K562 (cell line): Measurements from ENCODE around the gene RPRD1B. TPM values are rescaled to one million over a fixed set of nuclear protein-coding genes. Genes with fewer than 3 reads are reported as not detected.

Experiments
- ADNP ChIP-seq: fragments of 200-800 bp; sonication (Bioruptor generic); IDR thresholded peaks from 2 replicates; pipeline ENCODE4 v1.6.1; 2016; ENCODE audit warnings: missing genetic modification characterization, missing compliant biosample characterization
- BACH1 ChIP-seq: fragments of 200-800 bp; sonication (Bioruptor generic); IDR thresholded peaks from 2 replicates; pipeline ENCODE4 v1.6.1; 2016; ENCODE audit warnings: missing genetic modification characterization, missing compliant biosample characterization
- CXXC5 ChIP-seq: fragments of 250-450 bp; sonication (Bioruptor Pico); IDR thresholded peaks from 2 replicates; pipeline ENCODE4 v1.8.0; 2022; ENCODE audit warnings: inconsistent platforms, mild to moderate bottlenecking, moderate library complexity
- EP300 ChIP-seq: IDR thresholded peaks from 2 replicates; pipeline ENCODE4 v1.6.1; 2012; ENCODE audit warnings: low read length, improper control_type of control experiment
- HNRNPLL ChIP-seq: fragments of 200-400 bp; formaldehyde crosslinking; IDR thresholded peaks from 2 replicates; pipeline ENCODE4 v1.6.1; 2017; ENCODE audit warnings: low read length, low read depth, mild to moderate bottlenecking; ENCODE audit not compliant: poor library complexity, severe bottlenecking
- NFE2 ChIP-seq: IDR thresholded peaks from 2 replicates; pipeline ENCODE4 v1.6.1; 2014; ENCODE audit warnings: antibody characterized with exemption, low read depth
- NR1H2 ChIP-seq: sonication (generic); formaldehyde crosslinking; IDR thresholded peaks from 2 replicates; pipeline ENCODE4 v1.4.0; 2020; ENCODE audit warnings: mild to moderate bottlenecking, missing genetic modification reagents
- NR2F6 ChIP-seq: fragments of 450-650 bp; formaldehyde crosslinking; IDR thresholded peaks from 2 replicates; pipeline ENCODE4 v1.4.0; 2020; ENCODE audit warnings: mild to moderate bottlenecking
- SMAD1 ChIP-seq: fragments of 150-350 bp; IDR thresholded peaks from 2 replicates; pipeline ENCODE4 v1.6.1; 2014; ENCODE audit warnings: low read length, low read depth; ENCODE audit not compliant: partially characterized antibody
- SP1 ChIP-seq: sonication (generic); formaldehyde crosslinking; IDR thresholded peaks from 2 replicates; pipeline ENCODE4 v1.8.1; 2022; ENCODE audit warnings: mild to moderate bottlenecking, missing genetic modification reagents
- YY1 ChIP-seq, 3 experiments: IDR thresholded peaks; 2 replicates each; pipeline ENCODE4 v1.6.1; 2011; ENCODE audit warnings: low read length in 2 of 3, mild to moderate bottlenecking in 2 of 3, moderate library complexity in 2 of 3, borderline replicate concordance in 1 of 3, control low read depth in 1 of 3, low read depth in 1 of 3; ENCODE audit not compliant: insufficient read depth in 3 of 3, insufficient replicate concordance in 2 of 3, control insufficient read depth in 1 of 3, insufficient read length in 1 of 3; ENCODE audit errors: extremely low read depth in 1 of 3
- ZNF197 ChIP-seq: fragments of 200-800 bp; sonication (Bioruptor generic); IDR thresholded peaks from 2 replicates; pipeline ENCODE4 v1.6.1; 2016; ENCODE audit warnings: low read depth, missing genetic modification characterization, missing compliant biosample characterization
- ZNF253 ChIP-seq: fragments of 250-450 bp; sonication (Bioruptor Pico); conservative IDR thresholded peaks from 2 replicates; pipeline ENCODE4 v1.6.1; 2021; ENCODE audit warnings: mild to moderate bottlenecking
- ZNF384 ChIP-seq: IDR thresholded peaks from 2 replicates; pipeline ENCODE4 v1.6.1; 2012; ENCODE audit warnings: low read depth, low read length, improper control_type of control experiment
- ZNF431 ChIP-seq: sonication (generic); formaldehyde crosslinking; IDR thresholded peaks from 2 replicates; pipeline ENCODE4 v1.8.0; 2022; ENCODE audit warnings: mild to moderate bottlenecking, missing genetic modification reagents
- ZNF695 ChIP-seq: fragments of 450-650 bp; formaldehyde crosslinking; IDR thresholded peaks from 2 replicates; pipeline ENCODE4 v1.4.0; 2020; ENCODE audit warnings: mild to moderate bottlenecking, moderate library complexity
- polyA plus RNA-seq, 8 experiments: library from polyadenylated mRNA; depleted of rRNA in 4 of 8; stranded (reverse) in 5 of 8; unstranded in 3 of 8; fragments of >200 nt; fragmentation: Nextera tagmentation in 2 of 8; fragmentation: Illumina TruSeq in 1 of 8; extraction: Ambion mirVana in 2 of 8; extraction: Trizol in 1 of 8; gene quantifications; 2 replicates each; pipeline versions ENCODE4 v1.2.1 to v1.2.3, GENCODE V29; 2011 to 2014; ENCODE audit warnings: inconsistent platforms in 1 of 8, missing spikeins in 1 of 8
- total RNA-seq, 7 experiments: library from RNA; depleted of rRNA in 6 of 7; stranded (reverse); fragments of >200 nt in 6 of 7; fragmentation: Illumina TruSeq in 2 of 7; extraction: Trizol in 2 of 7; gene quantifications; 2 replicates each; pipeline versions ENCODE4 v1.2.1 to v1.2.3, GENCODE V29; 2011 to 2021; ENCODE audit warnings: low replicate concordance in 1 of 7
- TF ChIP-seq, protein P1 (sequence below): sonication (generic); formaldehyde crosslinking; IDR thresholded peaks from 2 replicates; pipeline ENCODE4 v1.5.0; 2020; ENCODE audit warnings: missing genetic modification reagents
- TF ChIP-seq, protein P2 (sequence below): fragments of 450-650 bp; formaldehyde crosslinking; IDR thresholded peaks from 2 replicates; pipeline ENCODE4 v1.4.0; 2020; ENCODE audit warnings: mild to moderate bottlenecking
- TF ChIP-seq, protein P3 (sequence below): sonication (generic); formaldehyde crosslinking; IDR thresholded peaks from 2 replicates; pipeline ENCODE4 v1.9.0; 2022; ENCODE audit warnings: mild to moderate bottlenecking, missing genetic modification reagents
- TF ChIP-seq, protein P4 (sequence below), 2 experiments: fragments of 450-650 bp in 1 of 2; sonication (generic) in 1 of 2; formaldehyde crosslinking; conservative IDR thresholded peaks; 2 replicates each; pipeline versions ENCODE4 v1.4.0 to v1.8.1; 2020 to 2022; ENCODE audit warnings: mild to moderate bottlenecking in 1 of 2, missing genetic modification reagents in 1 of 2
- TF ChIP-seq, protein P5 (sequence below): fragments of 450-650 bp; IDR thresholded peaks from 2 replicates; pipeline ENCODE4 v1.6.1; 2017; ENCODE audit warnings: antibody characterized with exemption, mild to moderate bottlenecking

The RPRD1B gene
- total and polyA plus RNA-seq, 9 of the 15 experiments (the other 6 are each of a cell fraction or from before 2014, with no cell fraction given): 5.5 to 43.0 (median 24.4) TPM

DNA sequence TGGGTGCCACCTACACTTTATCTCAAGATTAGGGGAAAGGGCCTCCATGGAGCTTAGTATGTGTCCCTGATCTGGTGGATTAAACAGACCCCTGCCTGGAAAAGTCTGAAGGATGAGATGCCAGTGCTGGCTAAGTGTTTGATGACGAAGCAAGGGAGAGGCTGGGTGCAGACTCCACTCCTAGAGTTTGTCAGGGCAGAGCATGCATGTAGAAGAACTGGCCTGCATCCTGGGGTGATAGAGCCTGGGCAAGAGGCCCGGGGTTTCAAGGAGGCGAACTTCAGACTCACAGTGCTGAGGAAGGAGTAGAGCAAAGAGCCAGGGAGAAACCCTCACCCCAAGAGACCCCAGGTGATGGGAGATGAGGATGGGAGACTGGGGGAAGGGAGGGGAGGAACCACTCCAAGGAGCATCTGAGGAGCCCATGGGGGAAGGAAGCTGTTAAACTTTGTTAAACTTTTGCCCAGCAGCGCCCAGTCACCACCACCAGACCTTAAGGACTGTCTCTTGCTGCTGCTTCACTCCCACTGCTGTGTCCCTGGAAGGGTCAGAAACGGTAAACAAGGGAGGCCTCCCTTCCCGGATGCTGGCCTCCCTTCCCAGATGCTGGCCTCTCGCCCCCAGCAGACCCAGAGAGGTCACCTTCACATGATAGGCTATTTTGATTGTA, 61.6 kb downstream of the RPRD1B start (continued):
- TF ChIP-seq ZNF384 (no peak), CXXC5 (CRISPR knock-in tag) (peak; percentile 27), SP1 (no peak), SMAD1 (no peak), ZNF695 (CRISPR knock-in tag) (no peak), BACH1 (tag) (peak; percentile 60; the same call in 1 of the 2 replicates), NR1H2 (CRISPR knock-in tag) (no peak), NFE2 (no peak), ADNP (tag) (no peak), ZNF197 (CRISPR knock-in tag) (0 out of 2 replicates have a peak, but pooled peaks have one; percentile 56), NR2F6 (no peak), EP300 (no peak), YY1 (IDR thresholded peaks at IDR 0.05; ENCODE audit: borderline replicate concordance in 1 of 3, control insufficient read depth in 1 of 3, extremely low read depth in 1 of 3, insufficient read depth in 3 of 3, insufficient read length in 1 of 3, insufficient replicate concordance in 2 of 3, low read depth in 1 of 3, low read length in 2 of 3) (no peak), ZNF431 (no peak), ZNF253 (CRISPR knock-in tag) (no peak), HNRNPLL (no peak)
- TF ChIP-seq, protein P1, sequence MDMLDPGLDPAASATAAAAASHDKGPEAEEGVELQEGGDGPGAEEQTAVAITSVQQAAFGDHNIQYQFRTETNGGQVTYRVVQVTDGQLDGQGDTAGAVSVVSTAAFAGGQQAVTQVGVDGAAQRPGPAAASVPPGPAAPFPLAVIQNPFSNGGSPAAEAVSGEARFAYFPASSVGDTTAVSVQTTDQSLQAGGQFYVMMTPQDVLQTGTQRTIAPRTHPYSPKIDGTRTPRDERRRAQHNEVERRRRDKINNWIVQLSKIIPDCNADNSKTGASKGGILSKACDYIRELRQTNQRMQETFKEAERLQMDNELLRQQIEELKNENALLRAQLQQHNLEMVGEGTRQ (CRISPR knock-in tag): no peak
- TF ChIP-seq, protein P2, sequence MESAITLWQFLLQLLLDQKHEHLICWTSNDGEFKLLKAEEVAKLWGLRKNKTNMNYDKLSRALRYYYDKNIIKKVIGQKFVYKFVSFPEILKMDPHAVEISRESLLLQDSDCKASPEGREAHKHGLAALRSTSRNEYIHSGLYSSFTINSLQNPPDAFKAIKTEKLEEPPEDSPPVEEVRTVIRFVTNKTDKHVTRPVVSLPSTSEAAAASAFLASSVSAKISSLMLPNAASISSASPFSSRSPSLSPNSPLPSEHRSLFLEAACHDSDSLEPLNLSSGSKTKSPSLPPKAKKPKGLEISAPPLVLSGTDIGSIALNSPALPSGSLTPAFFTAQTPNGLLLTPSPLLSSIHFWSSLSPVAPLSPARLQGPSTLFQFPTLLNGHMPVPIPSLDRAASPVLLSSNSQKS (CRISPR knock-in tag): no peak
- TF ChIP-seq, protein P3, sequence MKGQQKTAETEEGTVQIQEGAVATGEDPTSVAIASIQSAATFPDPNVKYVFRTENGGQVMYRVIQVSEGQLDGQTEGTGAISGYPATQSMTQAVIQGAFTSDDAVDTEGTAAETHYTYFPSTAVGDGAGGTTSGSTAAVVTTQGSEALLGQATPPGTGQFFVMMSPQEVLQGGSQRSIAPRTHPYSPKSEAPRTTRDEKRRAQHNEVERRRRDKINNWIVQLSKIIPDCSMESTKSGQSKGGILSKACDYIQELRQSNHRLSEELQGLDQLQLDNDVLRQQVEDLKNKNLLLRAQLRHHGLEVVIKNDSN (CRISPR knock-in tag): no peak
- TF ChIP-seq, protein P4, sequence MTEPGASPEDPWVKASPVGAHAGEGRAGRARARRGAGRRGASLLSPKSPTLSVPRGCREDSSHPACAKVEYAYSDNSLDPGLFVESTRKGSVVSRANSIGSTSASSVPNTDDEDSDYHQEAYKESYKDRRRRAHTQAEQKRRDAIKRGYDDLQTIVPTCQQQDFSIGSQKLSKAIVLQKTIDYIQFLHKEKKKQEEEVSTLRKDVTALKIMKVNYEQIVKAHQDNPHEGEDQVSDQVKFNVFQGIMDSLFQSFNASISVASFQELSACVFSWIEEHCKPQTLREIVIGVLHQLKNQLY (CRISPR knock-in tag; conservative IDR thresholded peaks at IDR 0.05): no peak
- TF ChIP-seq, protein P5, sequence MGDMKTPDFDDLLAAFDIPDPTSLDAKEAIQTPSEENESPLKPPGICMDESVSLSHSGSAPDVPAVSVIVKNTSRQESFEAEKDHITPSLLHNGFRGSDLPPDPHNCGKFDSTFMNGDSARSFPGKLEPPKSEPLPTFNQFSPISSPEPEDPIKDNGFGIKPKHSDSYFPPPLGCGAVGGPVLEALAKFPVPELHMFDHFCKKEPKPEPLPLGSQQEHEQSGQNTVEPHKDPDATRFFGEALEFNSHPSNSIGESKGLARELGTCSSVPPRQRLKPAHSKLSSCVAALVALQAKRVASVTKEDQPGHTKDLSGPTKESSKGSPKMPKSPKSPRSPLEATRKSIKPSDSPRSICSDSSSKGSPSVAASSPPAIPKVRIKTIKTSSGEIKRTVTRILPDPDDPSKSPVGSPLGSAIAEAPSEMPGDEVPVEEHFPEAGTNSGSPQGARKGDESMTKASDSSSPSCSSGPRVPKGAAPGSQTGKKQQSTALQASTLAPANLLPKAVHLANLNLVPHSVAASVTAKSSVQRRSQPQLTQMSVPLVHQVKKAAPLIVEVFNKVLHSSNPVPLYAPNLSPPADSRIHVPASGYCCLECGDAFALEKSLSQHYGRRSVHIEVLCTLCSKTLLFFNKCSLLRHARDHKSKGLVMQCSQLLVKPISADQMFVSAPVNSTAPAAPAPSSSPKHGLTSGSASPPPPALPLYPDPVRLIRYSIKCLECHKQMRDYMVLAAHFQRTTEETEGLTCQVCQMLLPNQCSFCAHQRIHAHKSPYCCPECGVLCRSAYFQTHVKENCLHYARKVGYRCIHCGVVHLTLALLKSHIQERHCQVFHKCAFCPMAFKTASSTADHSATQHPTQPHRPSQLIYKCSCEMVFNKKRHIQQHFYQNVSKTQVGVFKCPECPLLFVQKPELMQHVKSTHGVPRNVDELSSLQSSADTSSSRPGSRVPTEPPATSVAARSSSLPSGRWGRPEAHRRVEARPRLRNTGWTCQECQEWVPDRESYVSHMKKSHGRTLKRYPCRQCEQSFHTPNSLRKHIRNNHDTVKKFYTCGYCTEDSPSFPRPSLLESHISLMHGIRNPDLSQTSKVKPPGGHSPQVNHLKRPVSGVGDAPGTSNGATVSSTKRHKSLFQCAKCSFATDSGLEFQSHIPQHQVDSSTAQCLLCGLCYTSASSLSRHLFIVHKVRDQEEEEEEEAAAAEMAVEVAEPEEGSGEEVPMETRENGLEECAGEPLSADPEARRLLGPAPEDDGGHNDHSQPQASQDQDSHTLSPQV: no peak
